T-helper 22 cell (primary cell): ENCODE data around the gene MLPH.

ENCODE experiments used
- DNase-seq: peaks from one replicate; pipeline ENCODE4 v3.0.0-alpha.2; 2020; ENCODE audit warnings: low read depth

Gene MLPH

DNA sequence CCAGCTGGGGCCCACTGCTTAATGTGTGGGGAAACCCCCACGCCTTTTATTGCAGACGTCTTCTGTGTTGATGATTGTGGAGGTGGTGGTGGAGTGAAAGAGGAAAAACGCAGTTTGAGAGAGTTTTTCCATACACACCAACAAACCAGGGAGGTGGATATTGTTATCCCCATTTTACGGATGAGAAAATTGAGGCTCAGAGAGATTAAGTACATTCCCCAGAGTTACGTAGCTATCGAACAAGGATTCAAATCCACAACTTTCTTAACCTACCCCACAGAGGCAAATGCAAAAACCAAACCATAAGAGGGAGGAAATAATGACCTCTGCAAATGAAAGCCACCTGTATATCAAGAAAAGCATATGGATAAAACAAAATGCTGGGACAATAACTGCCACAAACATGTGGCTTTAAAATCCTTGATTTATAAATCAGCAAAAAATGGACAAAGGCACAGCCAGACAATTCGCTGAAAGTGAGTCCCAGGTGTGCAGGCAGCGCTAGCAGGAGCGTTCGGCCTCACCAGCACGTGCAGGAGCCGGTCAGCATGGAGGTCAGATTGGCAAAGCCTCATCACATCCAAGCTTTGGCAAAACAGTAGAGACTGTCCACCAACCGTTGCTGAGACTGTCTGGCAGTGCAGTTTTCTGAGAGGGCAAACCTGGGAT lies 116.1 kb downstream of the MLPH start:
- DNase-seq = no peak

DNA sequence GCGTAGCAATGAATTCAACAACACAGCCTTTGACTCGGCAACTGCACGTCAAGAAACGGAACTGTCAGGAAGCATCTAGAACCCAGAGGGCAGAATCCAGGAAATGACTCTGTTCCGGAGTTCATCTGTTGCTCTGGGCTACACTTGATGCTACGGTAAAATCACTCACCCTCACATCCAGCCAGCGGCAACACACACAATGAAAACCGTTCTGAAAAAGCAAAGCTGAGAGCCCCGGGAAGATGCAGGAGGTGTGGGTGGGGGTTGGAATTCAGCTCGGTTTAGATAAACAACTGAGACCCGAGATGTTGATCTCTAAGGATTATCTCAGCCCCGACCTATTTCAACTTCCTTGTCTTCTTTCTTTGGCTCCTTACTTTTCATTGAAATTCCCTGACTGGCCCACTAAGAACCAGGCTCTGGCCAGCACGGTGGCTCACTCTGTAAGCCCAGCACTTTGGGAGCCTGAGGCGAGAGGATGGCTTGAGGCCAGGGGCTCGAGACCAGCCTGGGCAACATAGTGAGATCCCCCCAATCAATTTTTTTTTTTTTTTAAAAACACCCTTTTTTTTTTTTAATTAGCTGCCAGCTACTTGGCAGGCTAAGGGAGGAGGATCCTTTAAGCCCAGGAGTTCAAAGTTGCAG lies 116.8 kb downstream of the MLPH start:
- peak; percentile 46 for DNase-seq

GRCh38 chr2:237604391-237604790 lies 117.3 kb downstream of the MLPH start:
- DNase-seq = no peak
